Measurements from ENCODE around the gene CETN1.

CETN1 gene

GRCh38 chr18:577643-578375 lies 2.4 kb upstream of the CETN1 start:
- no peak for DNase-seq

- no peak for DNase-seq
Measured at GRCh38 chr18:579238-579637, 942 bp upstream of the CETN1 start.

- no peak for DNase-seq
Measured at GRCh38 chr18:581096-581495, 916 bp downstream of the CETN1 start.

- no peak for DNase-seq
Measured at GRCh38 chr18:582465-582864, 2.3 kb downstream of the CETN1 start.

- DNase-seq = no peak
Measured at GRCh38 chr18:595068-595467, 14.9 kb downstream of the CETN1 start.

GRCh38 chr18:595571-595970 lies 15.4 kb downstream of the CETN1 start:
- DNase-seq = no peak

- DNase-seq = peak; percentile 64
Measured at GRCh38 chr18:596288-596881, 16.2 kb downstream of the CETN1 start.

- no peak for DNase-seq
Measured at GRCh38 chr18:598124-598589, 18.0 kb downstream of the CETN1 start.

- DNase-seq = no peak
Measured at GRCh38 chr18:600107-600506, 19.9 kb downstream of the CETN1 start.

GRCh38 chr18:604771-605170 lies 24.6 kb downstream of the CETN1 start:
- DNase-seq = no peak

GRCh38 chr18:607930-608329 lies 27.8 kb downstream of the CETN1 start:
- no peak for DNase-seq

- no peak for DNase-seq
Measured at GRCh38 chr18:610214-610928, 30.2 kb downstream of the CETN1 start.

- DNase-seq = no peak
Measured at GRCh38 chr18:612156-612555, 32.0 kb downstream of the CETN1 start.

GRCh38 chr18:614193-614592 lies 34.0 kb downstream of the CETN1 start:
- DNase-seq = no peak

- DNase-seq = no peak
Measured at GRCh38 chr18:615092-615521, 34.9 kb downstream of the CETN1 start.

- DNase-seq = no peak
Measured at GRCh38 chr18:615773-616172, 35.6 kb downstream of the CETN1 start.

- peak; percentile 0 for DNase-seq
Measured at GRCh38 chr18:616380-616995, 36.3 kb downstream of the CETN1 start.

GRCh38 chr18:617970-618504 lies 37.9 kb downstream of the CETN1 start:
- DNase-seq = no peak

GRCh38 chr18:618618-619017 lies 38.4 kb downstream of the CETN1 start:
- no peak for DNase-seq

GRCh38 chr18:621291-622043 lies 41.3 kb downstream of the CETN1 start:
- no peak for DNase-seq

- no peak for DNase-seq
Measured at GRCh38 chr18:622289-622688, 42.1 kb downstream of the CETN1 start.
